GM12878 (cell line): ENCODE results near the gene RAPGEF1.

Source experiments
- PML ChIP-seq: IDR thresholded peaks from 2 replicates; pipeline ENCODE4 v1.6.1; 2012; ENCODE audit warnings: low read length, inconsistent platforms
- POU2F2 ChIP-seq: IDR thresholded peaks from 3 replicates; pipeline ENCODE4 v1.6.1; 2011; ENCODE audit warnings: low read depth, mild to moderate bottlenecking, low read length, borderline replicate concordance
- TF ChIP-seq, protein P1 (sequence below), 3 experiments: IDR thresholded peaks in 2 of 3; conservative IDR thresholded peaks in 1 of 3; 2 replicates each; pipeline ENCODE4 v1.5.1; 2011; ENCODE audit warnings: low read depth in 3 of 3, low read length in 3 of 3, mild to moderate bottlenecking in 3 of 3, control low read depth in 2 of 3, moderate library complexity in 2 of 3, inconsistent platforms in 1 of 3, mixed read lengths in 1 of 3; ENCODE audit not compliant: control insufficient read depth in 2 of 3, insufficient read depth in 1 of 3; ENCODE audit errors: extremely low read depth in 1 of 3

- TF ChIP-seq PML: no peak
- TF ChIP-seq, protein P1, sequence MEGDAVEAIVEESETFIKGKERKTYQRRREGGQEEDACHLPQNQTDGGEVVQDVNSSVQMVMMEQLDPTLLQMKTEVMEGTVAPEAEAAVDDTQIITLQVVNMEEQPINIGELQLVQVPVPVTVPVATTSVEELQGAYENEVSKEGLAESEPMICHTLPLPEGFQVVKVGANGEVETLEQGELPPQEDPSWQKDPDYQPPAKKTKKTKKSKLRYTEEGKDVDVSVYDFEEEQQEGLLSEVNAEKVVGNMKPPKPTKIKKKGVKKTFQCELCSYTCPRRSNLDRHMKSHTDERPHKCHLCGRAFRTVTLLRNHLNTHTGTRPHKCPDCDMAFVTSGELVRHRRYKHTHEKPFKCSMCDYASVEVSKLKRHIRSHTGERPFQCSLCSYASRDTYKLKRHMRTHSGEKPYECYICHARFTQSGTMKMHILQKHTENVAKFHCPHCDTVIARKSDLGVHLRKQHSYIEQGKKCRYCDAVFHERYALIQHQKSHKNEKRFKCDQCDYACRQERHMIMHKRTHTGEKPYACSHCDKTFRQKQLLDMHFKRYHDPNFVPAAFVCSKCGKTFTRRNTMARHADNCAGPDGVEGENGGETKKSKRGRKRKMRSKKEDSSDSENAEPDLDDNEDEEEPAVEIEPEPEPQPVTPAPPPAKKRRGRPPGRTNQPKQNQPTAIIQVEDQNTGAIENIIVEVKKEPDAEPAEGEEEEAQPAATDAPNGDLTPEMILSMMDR (IDR thresholded peaks at IDR 0.05 in 2 of 3, conservative IDR thresholded peaks at IDR 0.05 in 1 of 3; ENCODE audit: control insufficient read depth in 2 of 3, extremely low read depth in 1 of 3, insufficient read depth in 1 of 3, low read depth in 3 of 3, low read length in 3 of 3): no peak
- TF ChIP-seq POU2F2: no peak
These were observed 126.0 kb downstream of the RAPGEF1 start for GRCh38 chr9:131613921-131614320.
